Measurements from ENCODE around the gene POLR2E. TPM values are rescaled to one million over a fixed set of nuclear protein-coding genes. Genes with fewer than 3 reads are reported as not detected.
A peak's percentile ranks its signal among the peaks of the same experiment; 100 is the strongest.

POLR2E gene
- total and polyA plus RNA-seq, 2 of the 13 experiments (the other 11 are each of a cell fraction or from before 2014, with no cell fraction given) = 140 to 272 TPM

DNA sequence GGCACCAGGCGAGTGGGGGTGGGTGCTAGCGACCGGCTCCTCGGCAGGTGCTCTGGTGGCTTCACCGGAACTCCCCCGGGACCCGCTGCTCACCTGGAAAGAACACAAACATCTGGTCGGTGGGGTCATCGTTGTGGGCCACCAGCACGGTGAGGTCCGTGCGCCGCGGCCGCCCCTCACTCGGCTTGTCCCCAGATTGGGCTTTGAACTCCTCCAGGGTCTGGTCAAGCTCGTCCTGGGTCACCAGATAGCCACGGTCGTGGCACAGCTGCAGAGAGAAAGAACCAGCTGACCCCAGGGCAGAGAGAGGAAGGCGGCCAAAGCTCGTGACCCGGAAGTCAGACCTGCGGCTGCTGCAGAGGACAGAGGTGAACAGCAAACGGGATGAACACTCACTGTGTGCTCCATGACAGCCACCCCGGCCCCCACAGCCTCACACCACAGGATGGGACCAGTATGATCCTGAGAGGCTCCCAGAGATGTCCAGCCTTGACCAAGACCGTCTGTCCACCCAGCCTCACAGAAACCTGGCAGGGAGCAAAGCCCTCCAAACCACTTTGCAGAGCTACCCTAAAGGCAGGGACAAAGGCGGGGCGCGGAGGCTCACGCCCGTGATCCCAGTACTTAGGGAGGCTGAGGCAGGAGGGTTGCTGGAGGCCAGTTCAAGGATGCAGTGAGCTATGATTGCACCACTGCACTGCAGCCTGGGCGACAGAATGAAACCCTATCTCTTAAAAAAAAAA lies 1.2 kb downstream of the POLR2E start (continued):
- TF ChIP-seq EP300 (IDR thresholded peaks at IDR 0.05; ENCODE audit: low read depth in 2 of 2, low read length in 2 of 2) (no peak), EP300 (CRISPR knock-in tag; IDR thresholded peaks at IDR 0.05; ENCODE audit: borderline replicate concordance) (no peak), SMAD3 (CRISPR knock-in tag; IDR thresholded peaks at IDR 0.05) (no peak), ETV6 (CRISPR knock-in tag; conservative IDR thresholded peaks at IDR 0.05) (no peak), TEAD3 (CRISPR knock-in tag; optimal IDR thresholded peaks at IDR 0.05; ENCODE audit: borderline replicate concordance) (no peak), RBFOX2 (IDR thresholded peaks at IDR 0.05; ENCODE audit: low read depth, low read length) (0 out of 2 replicates have a peak, but pooled peaks have one; percentile 24), CCDC6 (CRISPR knock-in tag; IDR thresholded peaks at IDR 0.05) (no peak), ZNF232 (CRISPR knock-in tag; IDR thresholded peaks at IDR 0.05; ENCODE audit: borderline replicate concordance) (peak; percentile 72; the same call in 1 of the 2 replicates), MAZ (IDR thresholded peaks at IDR 0.05; ENCODE audit: borderline replicate concordance, low read depth, low read length) (no peak), MAZ (CRISPR knock-in tag; IDR thresholded peaks at IDR 0.05; ENCODE audit: low read depth) (no peak), MEF2D (CRISPR knock-in tag; IDR thresholded peaks at IDR 0.05) (no peak), ZFYVE20 (CRISPR knock-in tag; IDR thresholded peaks at IDR 0.05; ENCODE audit: borderline replicate concordance, low read depth) (no peak), HDAC1 (CRISPR knock-in tag; IDR thresholded peaks at IDR 0.05) (peak; percentile 48), ZNF562 (CRISPR knock-in tag; IDR thresholded peaks at IDR 0.05; ENCODE audit: borderline replicate concordance) (no peak), ZNF607 (CRISPR knock-in tag; IDR thresholded peaks at IDR 0.05; ENCODE audit: borderline replicate concordance) (peak; percentile 44; the same call in 1 of the 2 replicates), ZNF207 (IDR thresholded peaks at IDR 0.05; ENCODE audit: borderline replicate concordance) (no peak), ZNF776 (CRISPR knock-in tag; IDR thresholded peaks at IDR 0.05) (no peak), TCF7L2 (IDR thresholded peaks at IDR 0.05; ENCODE audit: low read depth, low read length) (no peak), ZNF773 (CRISPR knock-in tag; IDR thresholded peaks at IDR 0.05; ENCODE audit: borderline replicate concordance) (no peak), KLF6 (CRISPR knock-in tag; IDR thresholded peaks at IDR 0.05) (no peak)
- TF ChIP-seq, protein P1, sequence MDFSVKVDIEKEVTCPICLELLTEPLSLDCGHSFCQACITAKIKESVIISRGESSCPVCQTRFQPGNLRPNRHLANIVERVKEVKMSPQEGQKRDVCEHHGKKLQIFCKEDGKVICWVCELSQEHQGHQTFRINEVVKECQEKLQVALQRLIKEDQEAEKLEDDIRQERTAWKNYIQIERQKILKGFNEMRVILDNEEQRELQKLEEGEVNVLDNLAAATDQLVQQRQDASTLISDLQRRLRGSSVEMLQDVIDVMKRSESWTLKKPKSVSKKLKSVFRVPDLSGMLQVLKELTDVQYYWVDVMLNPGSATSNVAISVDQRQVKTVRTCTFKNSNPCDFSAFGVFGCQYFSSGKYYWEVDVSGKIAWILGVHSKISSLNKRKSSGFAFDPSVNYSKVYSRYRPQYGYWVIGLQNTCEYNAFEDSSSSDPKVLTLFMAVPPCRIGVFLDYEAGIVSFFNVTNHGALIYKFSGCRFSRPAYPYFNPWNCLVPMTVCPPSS (IDR thresholded peaks at IDR 0.05) = no peak
- TF ChIP-seq, protein P2, sequence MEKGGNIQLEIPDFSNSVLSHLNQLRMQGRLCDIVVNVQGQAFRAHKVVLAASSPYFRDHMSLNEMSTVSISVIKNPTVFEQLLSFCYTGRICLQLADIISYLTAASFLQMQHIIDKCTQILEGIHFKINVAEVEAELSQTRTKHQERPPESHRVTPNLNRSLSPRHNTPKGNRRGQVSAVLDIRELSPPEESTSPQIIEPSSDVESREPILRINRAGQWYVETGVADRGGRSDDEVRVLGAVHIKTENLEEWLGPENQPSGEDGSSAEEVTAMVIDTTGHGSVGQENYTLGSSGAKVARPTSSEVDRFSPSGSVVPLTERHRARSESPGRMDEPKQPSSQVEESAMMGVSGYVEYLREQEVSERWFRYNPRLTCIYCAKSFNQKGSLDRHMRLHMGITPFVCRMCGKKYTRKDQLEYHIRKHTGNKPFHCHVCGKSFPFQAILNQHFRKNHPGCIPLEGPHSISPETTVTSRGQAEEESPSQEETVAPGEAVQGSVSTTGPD (CRISPR knock-in tag; IDR thresholded peaks at IDR 0.05) = no peak
- TF ChIP-seq, protein P3, sequence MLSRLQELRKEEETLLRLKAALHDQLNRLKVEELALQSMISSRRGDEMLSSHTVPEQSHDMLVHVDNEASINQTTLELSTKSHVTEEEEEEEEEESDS (CRISPR knock-in tag; IDR thresholded peaks at IDR 0.05; ENCODE audit: borderline replicate concordance) = no peak
- TF ChIP-seq, protein P4, sequence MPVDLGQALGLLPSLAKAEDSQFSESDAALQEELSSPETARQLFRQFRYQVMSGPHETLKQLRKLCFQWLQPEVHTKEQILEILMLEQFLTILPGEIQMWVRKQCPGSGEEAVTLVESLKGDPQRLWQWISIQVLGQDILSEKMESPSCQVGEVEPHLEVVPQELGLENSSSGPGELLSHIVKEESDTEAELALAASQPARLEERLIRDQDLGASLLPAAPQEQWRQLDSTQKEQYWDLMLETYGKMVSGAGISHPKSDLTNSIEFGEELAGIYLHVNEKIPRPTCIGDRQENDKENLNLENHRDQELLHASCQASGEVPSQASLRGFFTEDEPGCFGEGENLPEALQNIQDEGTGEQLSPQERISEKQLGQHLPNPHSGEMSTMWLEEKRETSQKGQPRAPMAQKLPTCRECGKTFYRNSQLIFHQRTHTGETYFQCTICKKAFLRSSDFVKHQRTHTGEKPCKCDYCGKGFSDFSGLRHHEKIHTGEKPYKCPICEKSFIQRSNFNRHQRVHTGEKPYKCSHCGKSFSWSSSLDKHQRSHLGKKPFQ (CRISPR knock-in tag; IDR thresholded peaks at IDR 0.05; ENCODE audit: insufficient replicate concordance) = no peak
- TF ChIP-seq, protein P5, sequence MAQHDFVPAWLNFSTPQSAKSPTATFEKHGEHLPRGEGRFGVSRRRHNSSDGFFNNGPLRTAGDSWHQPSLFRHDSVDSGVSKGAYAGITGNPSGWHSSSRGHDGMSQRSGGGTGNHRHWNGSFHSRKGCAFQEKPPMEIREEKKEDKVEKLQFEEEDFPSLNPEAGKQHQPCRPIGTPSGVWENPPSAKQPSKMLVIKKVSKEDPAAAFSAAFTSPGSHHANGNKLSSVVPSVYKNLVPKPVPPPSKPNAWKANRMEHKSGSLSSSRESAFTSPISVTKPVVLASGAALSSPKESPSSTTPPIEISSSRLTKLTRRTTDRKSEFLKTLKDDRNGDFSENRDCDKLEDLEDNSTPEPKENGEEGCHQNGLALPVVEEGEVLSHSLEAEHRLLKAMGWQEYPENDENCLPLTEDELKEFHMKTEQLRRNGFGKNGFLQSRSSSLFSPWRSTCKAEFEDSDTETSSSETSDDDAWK (CRISPR knock-in tag; IDR thresholded peaks at IDR 0.05) = no peak
